TTC549 (cell line): Measurements from ENCODE around the gene VPS18.
A peak's percentile ranks its signal among the peaks of the same experiment; 100 is the strongest.

Experiments
- FAIRE-seq: peaks from 2 replicates; lab custom pipeline; 2012; peaks lifted over from hg19 to GRCh38; lab: Jason Lieb, UNC

Gene VPS18

DNA sequence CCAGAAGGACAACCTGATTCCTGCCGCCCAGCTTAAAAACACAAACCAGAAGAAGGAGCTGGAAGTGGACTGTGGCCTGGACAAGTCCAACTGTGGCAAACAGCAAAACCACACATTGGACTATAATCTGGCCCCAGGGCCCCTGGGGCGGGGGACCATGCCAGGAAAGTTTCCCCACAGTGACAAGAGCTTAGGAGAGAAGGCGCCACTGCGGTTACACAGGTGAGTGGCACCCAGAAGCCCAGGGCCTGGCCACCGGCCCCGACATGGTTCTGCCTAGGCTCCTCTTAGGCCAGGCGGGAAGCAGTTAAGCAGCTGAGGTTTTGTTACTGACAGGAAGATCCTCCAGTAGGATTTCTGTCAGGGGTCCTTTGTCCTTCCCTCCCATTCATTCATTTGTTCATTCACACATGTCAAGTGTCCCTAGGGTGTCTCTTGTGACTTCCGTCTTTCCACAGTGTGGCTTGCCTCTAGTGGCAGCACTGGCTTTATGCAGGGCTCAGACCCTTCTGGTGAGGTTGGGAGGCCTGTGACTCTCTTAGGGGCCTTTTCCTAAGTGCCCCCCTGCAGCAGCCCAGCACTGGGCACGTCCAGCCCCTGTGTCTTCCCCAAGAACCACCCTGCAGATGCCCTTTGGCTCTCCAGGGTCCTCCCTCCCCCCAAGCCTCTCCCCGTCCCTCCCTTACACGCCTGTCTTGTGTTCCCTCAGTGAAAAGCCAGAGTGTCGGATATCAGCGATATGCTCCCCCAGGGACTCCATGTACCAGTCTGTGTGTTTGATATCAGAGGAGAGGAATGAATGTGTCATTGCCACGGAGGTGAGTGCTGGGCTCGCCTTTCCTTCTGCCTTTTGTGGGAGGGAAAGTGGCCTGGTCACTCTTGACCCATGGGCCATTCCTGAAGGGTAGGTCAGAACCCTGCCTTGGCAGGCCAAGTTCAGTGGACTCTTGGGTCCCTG, 42.7 kb downstream of the VPS18 start:
- no peak for FAIRE-seq

- FAIRE-seq = no peak
Measured at GRCh38 chr15:40937762-40938535, 43.7 kb downstream of the VPS18 start.

- FAIRE-seq = no peak
Measured at GRCh38 chr15:40938536-40938870, 44.3 kb downstream of the VPS18 start.

DNA sequence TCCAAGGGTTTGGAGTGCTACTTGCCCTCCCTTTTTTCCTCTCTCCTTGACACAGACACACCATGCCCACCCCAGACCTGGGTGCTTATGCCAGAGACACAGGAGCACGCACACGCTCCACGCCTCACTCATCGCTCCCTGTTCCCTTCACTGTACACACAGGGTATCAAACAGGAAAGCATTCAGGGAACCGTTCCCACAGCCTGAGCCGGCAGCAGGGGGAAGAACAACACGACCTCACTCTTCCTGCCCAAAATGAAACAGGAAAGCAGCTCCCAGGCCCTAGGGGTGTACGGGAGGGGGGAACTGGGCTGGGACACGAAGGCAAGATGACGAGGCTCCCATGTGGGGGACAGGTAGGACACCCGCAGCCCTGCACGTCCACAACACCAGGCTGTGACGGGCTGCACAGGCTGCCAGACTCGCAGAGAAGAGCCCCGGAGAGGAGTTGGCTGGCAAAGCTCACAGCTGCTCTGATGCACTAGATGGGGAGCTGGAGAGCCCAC, 46.1 kb downstream of the VPS18 start:
- no peak for FAIRE-seq

DNA sequence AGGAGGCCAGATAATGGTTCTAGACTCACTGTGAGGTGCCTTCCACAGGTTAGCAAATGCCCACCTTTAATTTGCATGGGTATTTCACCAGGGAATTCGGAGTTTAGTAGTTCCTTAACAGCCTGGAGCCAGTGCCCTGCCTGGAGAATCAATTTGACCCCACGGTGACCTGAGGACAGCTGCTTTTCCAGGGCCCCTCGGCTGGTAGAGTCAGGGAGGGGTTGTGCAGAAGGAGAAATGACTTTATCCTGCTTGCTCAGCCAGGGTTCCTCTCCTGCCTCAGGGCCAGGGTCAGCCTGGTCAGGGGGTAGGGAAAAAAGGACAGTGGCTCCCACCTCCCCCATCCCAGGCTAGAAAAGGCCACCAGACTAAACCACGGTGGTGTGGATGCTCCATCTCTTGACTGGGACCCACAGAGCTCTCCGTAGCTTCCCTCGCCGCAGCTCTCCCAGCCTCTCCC, 46.8 kb downstream of the VPS18 start:
- FAIRE-seq = no peak

DNA sequence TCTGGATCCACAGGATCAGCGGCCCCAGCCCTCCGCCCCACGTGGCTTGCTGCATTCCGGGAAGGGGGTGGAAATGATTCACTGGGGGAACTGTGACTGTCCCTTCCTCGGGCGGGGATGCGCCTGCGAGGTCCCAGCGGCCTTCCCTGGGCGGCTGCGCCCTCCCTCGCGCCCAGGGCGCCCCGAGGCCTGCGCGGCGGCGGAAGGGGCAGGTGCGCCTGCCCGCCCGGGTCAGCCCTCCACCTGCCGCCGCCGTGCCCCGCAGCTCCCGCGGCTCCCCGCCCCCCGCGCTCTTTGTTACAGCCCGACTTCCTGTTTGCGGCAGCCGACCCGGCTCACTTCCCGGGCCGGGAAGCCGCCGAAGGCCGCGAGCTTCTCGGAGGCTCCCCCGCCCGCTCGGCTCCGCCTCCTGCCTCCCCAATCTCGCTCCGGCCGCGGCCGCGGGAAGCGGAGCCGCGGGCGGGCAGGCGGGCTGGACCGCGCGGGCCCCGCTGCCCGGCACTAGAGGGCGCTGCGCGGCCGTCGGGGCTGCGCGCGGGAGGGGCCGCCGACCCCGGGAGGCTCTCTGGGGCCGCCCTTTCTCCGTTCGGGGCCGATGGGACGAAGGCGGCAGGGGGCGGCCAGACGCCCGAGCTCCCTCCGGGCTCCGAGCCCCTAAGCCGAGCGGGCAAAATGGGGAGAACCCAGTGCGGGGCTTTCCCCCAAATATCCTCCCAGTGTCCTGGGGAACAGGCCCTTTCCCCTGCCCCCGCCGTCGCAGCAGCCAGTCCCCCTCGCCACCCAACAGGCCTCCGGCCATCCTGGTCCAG, 47.5 kb downstream of the VPS18 start:
- FAIRE-seq = no peak

- FAIRE-seq = no peak
Measured at GRCh38 chr15:40942337-40942854, 48.1 kb downstream of the VPS18 start.

- FAIRE-seq = no peak
Measured at GRCh38 chr15:40942878-40943277, 48.6 kb downstream of the VPS18 start.

- FAIRE-seq = no peak
Measured at GRCh38 chr15:40943764-40944365, 49.6 kb downstream of the VPS18 start.

- FAIRE-seq = no peak
Measured at GRCh38 chr15:40944510-40945296, 50.5 kb downstream of the VPS18 start.

DNA sequence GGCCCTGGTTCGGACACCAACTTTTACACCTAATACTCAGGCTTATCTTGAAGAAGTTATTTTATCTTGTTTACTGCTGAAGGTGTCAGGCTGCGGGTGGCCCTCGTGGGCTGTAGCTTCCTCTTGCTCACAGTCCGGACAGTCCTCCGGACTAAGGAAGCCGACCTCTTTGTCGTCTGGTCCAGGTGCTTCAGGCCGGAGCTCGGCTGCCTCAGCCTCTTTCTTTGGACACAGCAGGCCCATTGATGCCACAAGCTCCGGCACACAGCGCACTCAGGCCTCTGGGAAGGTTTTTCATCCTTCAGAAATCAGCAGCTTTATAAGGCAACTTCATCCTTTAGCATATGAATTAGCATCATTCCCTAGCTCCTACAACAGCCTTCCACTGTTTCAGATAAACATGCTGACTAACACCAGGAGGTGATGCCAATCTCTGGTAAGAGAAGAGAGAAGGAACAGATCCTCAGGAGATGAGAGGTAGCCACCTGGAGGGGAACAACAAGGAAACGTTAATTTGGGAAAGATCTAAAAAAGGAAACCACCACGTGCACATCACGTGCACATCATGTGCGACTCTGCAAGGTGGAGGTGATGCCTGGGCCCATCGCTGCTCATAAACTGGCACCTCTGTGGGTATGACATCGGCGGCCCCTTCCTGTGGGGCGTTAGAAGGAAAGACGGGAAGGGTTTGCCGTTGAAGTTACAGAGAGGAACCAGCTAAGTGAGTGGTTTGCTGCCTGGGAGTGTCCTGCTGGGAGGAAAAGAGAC, 54.6 kb downstream of the VPS18 start:
- no peak for FAIRE-seq

DNA sequence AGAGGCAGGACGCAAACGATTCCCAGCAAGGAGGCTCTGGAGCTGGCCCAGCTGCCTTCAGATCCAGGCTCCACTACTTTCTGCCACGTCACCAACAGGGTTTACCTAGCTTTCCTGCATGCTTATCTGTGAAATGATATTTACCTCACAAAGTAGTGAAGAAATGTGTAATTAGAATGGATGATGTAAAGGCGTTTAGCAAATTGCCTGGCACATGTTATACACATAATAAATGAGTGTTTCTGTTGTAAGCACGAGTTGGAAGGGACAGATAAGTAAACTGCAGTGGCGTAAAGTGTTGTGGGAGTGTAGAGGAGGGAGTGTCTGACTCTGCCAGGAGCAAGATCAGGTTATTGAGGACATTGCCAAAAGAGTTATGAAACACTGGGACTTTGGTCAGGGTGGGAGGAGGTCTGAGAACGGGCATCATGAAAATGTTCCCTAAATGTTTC, 55.5 kb downstream of the VPS18 start:
- no peak for FAIRE-seq

GRCh38 chr15:40951764-40952163, 57.5 kb downstream of the VPS18 start:
- FAIRE-seq = no peak

DNA sequence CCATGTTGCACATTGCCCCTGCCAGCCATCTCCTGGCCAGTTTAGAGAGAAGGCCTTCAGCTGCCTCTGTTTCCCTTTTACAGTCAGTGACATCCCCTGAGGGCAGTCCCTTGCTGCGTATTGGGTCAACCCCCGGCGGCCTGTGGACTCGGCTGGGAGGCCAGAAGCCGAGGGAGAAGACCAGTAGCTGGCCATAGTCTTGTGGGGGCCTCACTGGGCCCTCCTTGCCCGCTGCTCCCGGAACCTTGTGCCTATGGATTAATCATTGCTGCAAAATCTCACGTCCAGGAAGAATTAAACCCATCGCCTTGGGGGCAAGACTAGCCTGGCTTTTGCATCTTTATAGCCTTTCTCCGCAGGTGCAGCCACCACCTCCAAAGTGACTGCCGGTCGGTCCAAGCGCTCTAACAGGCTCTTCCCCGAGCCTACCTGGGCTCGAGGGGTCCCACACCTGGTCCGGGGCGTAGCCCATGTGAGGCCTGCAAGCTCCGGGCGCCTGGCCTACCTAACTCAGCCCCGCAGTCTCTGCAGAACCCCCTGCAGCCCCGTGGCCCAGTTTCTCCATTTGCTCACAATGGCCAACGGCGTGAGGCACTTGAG, 58.2 kb downstream of the VPS18 start:
- FAIRE-seq = no peak

GRCh38 chr15:40952901-40953712, 58.9 kb downstream of the VPS18 start, which contains the start of gene CHAC1:
CHAC1 (plus strand) TSS chr15:40953471; CDS start chr15:40953584, 113 bp downstream.
- peak; percentile 59 for FAIRE-seq
